Thoracic aorta (tissue), 2 donors: Measurements from ENCODE around the gene CAT. TPM values are rescaled to one million over a fixed set of nuclear protein-coding genes. Genes with fewer than 3 reads are reported as not detected.

Experiments
- ATAC-seq: fragments of 150-250 bp; one replicate; pipeline ENCODE4 v1.8.0; 2017; ENCODE audit warnings: low read depth; ENCODE audit not compliant: insufficient number of reproducible peaks, low FRiP score
- DNase-seq: peaks from one replicate; pipeline ENCODE4 v3.0.0-alpha.2; 2020; ENCODE audit warnings: low spot score
- H3K27ac ChIP-seq, 2 donors: fragments of 200-600 bp; sonication (generic); 1 replicate in 1 of 2; 2 replicates in 1 of 2; pipeline ENCODE4 v1.5.1; 2016; ENCODE audit warnings: mild to moderate bottlenecking in 2 of 2, moderate library complexity in 2 of 2
- H3K27me3 ChIP-seq: fragments of 200-600 bp; sonication (generic); replicated peaks from 2 replicates; pipeline ENCODE4 v1.6.0; 2016; ENCODE audit warnings: mild to moderate bottlenecking; ENCODE audit not compliant: insufficient read depth
- H3K36me3 ChIP-seq: fragments of 200-600 bp; sonication (generic); one replicate; pipeline ENCODE4 v1.5.1; 2016
- H3K4me1 ChIP-seq, 2 donors: fragments of 200-600 bp; sonication (generic); 1 replicate in 1 of 2; 2 replicates in 1 of 2; pipeline versions ENCODE4 v1.5.1 to v1.6.0; 2016; ENCODE audit warnings: low read depth in 2 of 2, mild to moderate bottlenecking in 1 of 2; ENCODE audit not compliant: control insufficient read depth in 1 of 2
- H3K4me3 ChIP-seq: fragments of 200-600 bp; sonication (generic); 2 replicates; pipeline ENCODE4 v1.5.1; 2016; ENCODE audit warnings: mild to moderate bottlenecking
- H3K9me3 ChIP-seq: fragments of 200-600 bp; sonication (generic); 2 replicates; pipeline ENCODE4 v1.5.1; 2016
- CTCF ChIP-seq: fragments of 200-600 bp; sonication (generic); IDR thresholded peaks from one replicate; pipeline ENCODE4 v1.5.1; 2019; ENCODE audit warnings: antibody characterized with exemption
- total RNA-seq, 2 donors: library from RNA; depleted of rRNA; stranded (reverse); fragments of >200 nt; gene quantifications; one replicate each; pipeline versions ENCODE4 v1.1.0 to v1.2.3, GENCODE V29; 2016

The CAT gene
- total RNA-seq, 2 donors from 2014 or later = 54.7 to 65.3 TPM

- no peak for TF ChIP-seq CTCF
- Histone ChIP-seq H3K36me3 (no peaks in the 10 kb centered on the region), H3K27ac (no peak overlapping the region), H3K27me3 (no peaks in the 10 kb centered on the region), H3K4me3 (no peak overlapping the region), H3K4me1 (peaks cover 9 to 16% of the 10 kb centered on the region in 2 donors), H3K9me3 (no peaks in the 10 kb centered on the region)
- DNase-seq (no peak), ATAC-seq (no peak)
Observed at GRCh38 chr11:34443136-34443535, 4.4 kb downstream of the CAT start.

DNA sequence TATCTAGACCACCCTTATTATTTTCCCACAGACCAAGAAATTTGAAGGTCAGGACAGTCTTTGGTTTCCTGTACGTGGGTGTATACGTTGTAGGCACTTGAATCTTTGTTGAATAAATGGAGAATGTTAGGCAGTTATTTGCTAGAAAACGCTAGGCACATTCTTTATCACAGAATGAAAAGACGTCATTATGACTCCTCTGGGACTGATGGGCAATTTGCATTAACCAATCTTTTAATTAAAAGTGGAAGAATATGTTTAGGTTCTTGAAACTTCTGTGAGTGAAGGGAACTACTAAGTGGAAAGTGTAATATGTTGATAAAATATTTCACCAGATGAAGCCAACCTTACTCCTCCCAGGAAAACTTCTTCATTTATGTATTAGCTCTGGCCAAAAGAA, 5.7 kb downstream of the CAT start:
- ATAC-seq (no peak), DNase-seq (no peak)
- H3K4me1 ChIP-seq = peaks cover 7 to 15% of the 10 kb centered on the region in 2 donors
- no peak overlapping the region for H3K4me3 ChIP-seq
- H3K9me3 ChIP-seq = no peaks in the 10 kb centered on the region
- H3K27ac ChIP-seq = no peak overlapping the region
- no peaks in the 10 kb centered on the region for H3K36me3 ChIP-seq
- no peaks in the 10 kb centered on the region for H3K27me3 ChIP-seq
- TF ChIP-seq CTCF = no peak

DNA sequence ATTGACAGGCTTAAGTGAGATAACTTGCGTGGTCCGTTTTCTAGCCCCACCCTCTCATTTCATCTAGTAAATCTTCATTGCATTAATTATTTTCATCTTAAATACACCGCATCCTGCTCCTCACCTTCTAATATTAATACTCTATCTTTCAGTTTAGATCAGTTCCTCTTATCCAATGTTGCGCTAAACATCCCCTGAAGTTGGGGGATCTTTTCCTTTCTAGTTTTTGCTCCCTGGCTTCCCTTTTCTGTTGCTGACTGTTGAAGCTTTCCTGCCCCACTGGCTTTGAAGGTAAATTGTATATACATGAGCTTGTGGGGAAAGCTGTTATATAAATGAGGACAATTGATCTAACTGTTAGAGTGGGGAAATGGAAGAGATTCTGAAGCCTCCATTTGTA, 7.2 kb downstream of the CAT start:
- ATAC-seq = no peak
- H3K27ac ChIP-seq = no peak overlapping the region

DNA sequence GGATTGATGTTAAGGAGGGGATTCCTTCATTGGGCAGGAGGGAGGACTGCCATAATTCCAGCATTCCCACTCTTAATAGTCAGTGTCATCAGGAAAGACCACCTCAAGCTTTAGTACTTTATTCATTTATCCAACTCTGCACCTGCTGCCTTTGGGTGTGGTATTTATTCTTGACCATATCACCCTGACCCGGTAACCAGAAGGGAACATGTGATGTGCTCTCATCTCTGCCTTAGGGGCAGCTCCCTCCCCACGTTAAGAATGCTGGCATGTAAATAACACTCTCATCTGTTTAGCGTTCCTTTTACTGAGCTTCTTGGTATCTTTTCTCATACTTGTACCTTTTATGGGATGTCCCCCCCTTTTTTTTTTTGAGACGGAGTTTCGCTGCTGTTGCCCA, 7.7 kb downstream of the CAT start:
- H3K4me1 ChIP-seq = no peaks in the 10 kb centered on the region

More for the DNA sequence above, 7.2 kb downstream of the CAT start:
- Histone ChIP-seq H3K27me3 (no peaks in the 10 kb centered on the region), H3K4me3 (no peak overlapping the region), H3K4me1 (no peaks in the 10 kb centered on the region), H3K36me3 (no peaks in the 10 kb centered on the region), H3K9me3 (no peaks in the 10 kb centered on the region)
- DNase-seq = no peak
- TF ChIP-seq CTCF = no peak

DNA sequence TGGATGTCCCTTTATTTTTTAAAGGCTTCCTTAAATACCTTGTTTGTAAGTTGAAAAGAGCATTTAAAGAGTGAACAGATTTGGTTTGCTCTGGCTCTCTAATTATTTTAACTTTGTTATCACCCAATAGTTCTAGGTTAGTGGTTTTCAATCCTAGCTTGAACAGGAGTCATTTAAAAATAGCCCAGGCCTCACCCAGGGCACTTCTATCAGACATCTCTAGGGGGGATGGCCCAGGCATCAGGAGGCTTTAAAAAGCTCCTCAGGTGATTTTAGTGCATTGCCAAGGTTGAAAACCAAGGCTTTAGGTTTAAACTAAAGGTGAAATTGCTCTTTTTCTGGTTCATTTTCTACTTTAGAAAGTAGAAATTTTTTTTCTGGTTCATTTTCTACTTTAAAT, 8.3 kb downstream of the CAT start:
- H3K4me3 ChIP-seq = no peak overlapping the region
- no peak for TF ChIP-seq CTCF
- H3K27ac ChIP-seq = no peak overlapping the region
- H3K36me3 ChIP-seq = peaks cover 6% of the 10 kb centered on the region
- H3K4me1 ChIP-seq = no peaks in the 10 kb centered on the region
- ATAC-seq (no peak), DNase-seq (no peak)
- H3K9me3 ChIP-seq = no peaks in the 10 kb centered on the region
- H3K27me3 ChIP-seq = no peaks in the 10 kb centered on the region

More for the DNA sequence above, 7.7 kb downstream of the CAT start:
- ATAC-seq (no peak), DNase-seq (no peak)
- TF ChIP-seq CTCF = no peak
- no peak overlapping the region for H3K4me3 ChIP-seq
- H3K36me3 ChIP-seq = no peaks in the 10 kb centered on the region
- no peak overlapping the region for H3K27ac ChIP-seq
- no peaks in the 10 kb centered on the region for H3K9me3 ChIP-seq
- H3K27me3 ChIP-seq = no peaks in the 10 kb centered on the region
